Mucosa of descending colon (tissue), 3 donors: Measurements from ENCODE around the gene AP1G2. TPM values are rescaled to one million over a fixed set of nuclear protein-coding genes. Genes with fewer than 3 reads are reported as not detected.
"Not testable (repeated sequence)": the region's sequence is repeated elsewhere in the genome, so short reads cannot be mapped to it uniquely, and the experiment has no call there.

Source experiments
- ATAC-seq: fragments of 200-7000 bp; cut with Tn5 transposase; one replicate; pipeline ENCODE4 v1.9.1; 2020; ENCODE audit warnings: mild to moderate bottlenecking, moderate library complexity
- DNase-seq, 3 donors: peaks; one replicate each; pipeline ENCODE4 v3.0.0-alpha.2; 2020
- H3K36me3 ChIP-seq: fragments of 200-600 bp; one replicate; pipeline ENCODE4 v1.8.0; 2021; ENCODE audit warnings: low read depth, mild to moderate bottlenecking
- H3K4me1 ChIP-seq: fragments of 200-600 bp; one replicate; pipeline ENCODE4 v1.8.0; 2021; ENCODE audit warnings: low read depth, mild to moderate bottlenecking
- H3K4me3 ChIP-seq: fragments of 200-600 bp; one replicate; pipeline ENCODE4 v1.8.0; 2021; ENCODE audit warnings: mild to moderate bottlenecking
- H3K9me3 ChIP-seq: fragments of 200-600 bp; one replicate; pipeline ENCODE4 v1.8.0; 2021; ENCODE audit warnings: mild to moderate bottlenecking
- CTCF ChIP-seq: fragments of 200-600 bp; IDR thresholded peaks from one replicate; pipeline ENCODE4 v1.8.0; 2022; ENCODE audit warnings: antibody characterized with exemption, mild to moderate bottlenecking
- intact Hi-C, 2 donors: fragments of 100-400 bp; cut with DNase I in 1 of 2; cut with micrococcal nuclease in 1 of 2; formaldehyde crosslinking; loops; one replicate each; pipeline versions ENCODE4 v1.11.0 to v1.11.1; 2022; cut with DNase I, micrococcal nuclease
- total RNA-seq, 3 donors: library from RNA; stranded (reverse); fragmentation: NEBNext Ultra II Directional in 2 of 3; extraction: Animal tissue kit (Norgen Biotek cat#: 25700) in 2 of 3; gene quantifications; one replicate each; pipeline versions ENCODE4 v1.2.1 to v1.2.4, GENCODE V29; 2021 to 2023
- donor health status: DM: no; HTN: no; CAD: no; lungs with moderate emphysema.
- donor health status: DM: no; HTN: no; CAD: no.
- donor health status: DM: no; HTN: yes; CAD: no.

AP1G2 gene
- total RNA-seq, 3 donors from 2014 or later, result 95.4 to 271 (median 122) TPM

GRCh38 chr14:23538050-23538718, 29.4 kb downstream of the AP1G2 start:
- no peak overlapping the region for H3K4me3 ChIP-seq
- no peak for DNase-seq
- no peaks in the 10 kb centered on the region for H3K9me3 ChIP-seq
- no peak for TF ChIP-seq CTCF
- H3K4me1 ChIP-seq, result no peaks in the 10 kb centered on the region
- no peak for ATAC-seq
- intact Hi-C loops, result loop anchor here in 1 of 2 donors (10.0 kb wide), 1 partner anchor 53 kb away; no protein-coding TSS in a partner anchor
- no peaks in the 10 kb centered on the region for H3K36me3 ChIP-seq

- H3K9me3 ChIP-seq, result no peaks in the 10 kb centered on the region
- intact Hi-C loops, result loop anchor here in 1 of 2 donors (10.0 kb wide), 1 partner anchor 53 kb away; no protein-coding TSS in a partner anchor
- DNase-seq (no peak), ATAC-seq (no peak)
- no peak for TF ChIP-seq CTCF
- no peaks in the 10 kb centered on the region for H3K36me3 ChIP-seq
- no peaks in the 10 kb centered on the region for H3K4me1 ChIP-seq
- no peak overlapping the region for H3K4me3 ChIP-seq
These were observed 30.1 kb downstream of the AP1G2 start for GRCh38 chr14:23537351-23538049.

GRCh38 chr14:23536906-23537305, 30.7 kb downstream of the AP1G2 start:
- H3K9me3 ChIP-seq, H3K4me1 ChIP-seq, H3K4me3 ChIP-seq, H3K36me3 ChIP-seq, ATAC-seq, DNase-seq: not testable (repeated sequence)
- intact Hi-C loops, result loop anchor here in 1 of 2 donors (10.0 kb wide), 1 partner anchor 52 kb away; no protein-coding TSS in a partner anchor

GRCh38 chr14:23536494-23536893, 31.1 kb downstream of the AP1G2 start:
- H3K4me3 ChIP-seq, result no peak overlapping the region
- H3K4me1 ChIP-seq, result no peaks in the 10 kb centered on the region
- DNase-seq (no peak), ATAC-seq (no peak)
- H3K36me3 ChIP-seq, result no peaks in the 10 kb centered on the region
- TF ChIP-seq CTCF, result no peak
- intact Hi-C loops, result loop anchor here in 1 of 2 donors (10.0 kb wide), 1 partner anchor 52 kb away; no protein-coding TSS in a partner anchor
- no peaks in the 10 kb centered on the region for H3K9me3 ChIP-seq

- no peaks in the 10 kb centered on the region for H3K36me3 ChIP-seq
- no peaks in the 10 kb centered on the region for H3K4me1 ChIP-seq
- DNase-seq (no peak), ATAC-seq (no peak)
- intact Hi-C loops, result loop anchor here in 1 of 2 donors (10.0 kb wide), 1 partner anchor 51 kb away; no protein-coding TSS in a partner anchor
- no peak overlapping the region for H3K4me3 ChIP-seq
- TF ChIP-seq CTCF, result no peak
- H3K9me3 ChIP-seq, result no peaks in the 10 kb centered on the region
These were observed 31.6 kb downstream of the AP1G2 start for GRCh38 chr14:23535943-23536342.
